ENCODE data around the gene CCL20.

CCL20 gene

GRCh38 chr2:227782804-227783203 lies 30.8 kb upstream of the CCL20 start:
- H3K27ac ChIP-seq, result no peak overlapping the region
- H3K9me3 ChIP-seq (ENCODE audit: severe bottlenecking), result peaks cover 3% of the 10 kb centered on the region
- TF ChIP-seq CTCF (IDR thresholded peaks at IDR 0.05; ENCODE audit: low read depth, low read length), result no peak
- no peak for DNase-seq
- no peaks in the 10 kb centered on the region for H3K36me3 ChIP-seq
- H3K27me3 ChIP-seq (ENCODE audit: insufficient read depth, low read depth, severe bottlenecking), result peaks cover 31% of the 10 kb centered on the region
- H3K4me3 ChIP-seq (ENCODE audit: low read depth, low read length), result no peak overlapping the region

GRCh38 chr2:227783404-227784138 lies 30.1 kb upstream of the CCL20 start:
- peaks cover 37% of the 10 kb centered on the region for H3K27me3 ChIP-seq (ENCODE audit: insufficient read depth, low read depth, severe bottlenecking)
- TF ChIP-seq CTCF (IDR thresholded peaks at IDR 0.05; ENCODE audit: low read depth, low read length), result no peak
- no peak overlapping the region for H3K4me3 ChIP-seq (ENCODE audit: low read depth, low read length)
- no peak for DNase-seq
- H3K36me3 ChIP-seq, result no peaks in the 10 kb centered on the region
- peaks cover 3% of the 10 kb centered on the region for H3K9me3 ChIP-seq (ENCODE audit: severe bottlenecking)
- H3K27ac ChIP-seq, result no peak overlapping the region

- Histone ChIP-seq H3K4me3 (ENCODE audit: low read depth, low read length) (no peak overlapping the region), H3K36me3 (no peaks in the 10 kb centered on the region), H3K27ac (no peak overlapping the region), H3K27me3 (ENCODE audit: insufficient read depth, low read depth, severe bottlenecking) (peaks cover 35% of the 10 kb centered on the region), H3K9me3 (ENCODE audit: severe bottlenecking) (peaks cover 3% of the 10 kb centered on the region)
- no peak for DNase-seq
- TF ChIP-seq CTCF (IDR thresholded peaks at IDR 0.05; ENCODE audit: low read depth, low read length), result no peak
Measured at GRCh38 chr2:227785293-227785692, 28.3 kb upstream of the CCL20 start.

- no peak for DNase-seq
- Histone ChIP-seq H3K4me3 (ENCODE audit: low read depth, low read length) (no peak overlapping the region), H3K36me3 (no peaks in the 10 kb centered on the region), H3K27me3 (ENCODE audit: insufficient read depth, low read depth, severe bottlenecking) (peaks cover 35% of the 10 kb centered on the region), H3K9me3 (ENCODE audit: severe bottlenecking) (peaks cover 3% of the 10 kb centered on the region), H3K27ac (no peak overlapping the region)
- no peak for TF ChIP-seq CTCF (IDR thresholded peaks at IDR 0.05; ENCODE audit: low read depth, low read length)
Measured at GRCh38 chr2:227788561-227789018, 25.1 kb upstream of the CCL20 start.

- Histone ChIP-seq H3K27ac (no peak overlapping the region), H3K27me3 (ENCODE audit: insufficient read depth, low read depth, severe bottlenecking) (peaks cover 28% of the 10 kb centered on the region), H3K36me3 (no peaks in the 10 kb centered on the region), H3K4me3 (ENCODE audit: low read depth, low read length) (no peak overlapping the region), H3K9me3 (ENCODE audit: severe bottlenecking) (no peaks in the 10 kb centered on the region)
- DNase-seq, result no peak
- no peak for TF ChIP-seq CTCF (IDR thresholded peaks at IDR 0.05; ENCODE audit: low read depth, low read length)
Measured at GRCh38 chr2:227789803-227790202, 23.8 kb upstream of the CCL20 start.
